ENCODE results near the gene ACSS2. TPM values are rescaled to one million over a fixed set of nuclear protein-coding genes. Genes with fewer than 3 reads are reported as not detected.

ACSS2 gene
- total RNA-seq, 4 donors from 2014 or later: 34.8 to 90.7 (median 62.8) TPM

DNA sequence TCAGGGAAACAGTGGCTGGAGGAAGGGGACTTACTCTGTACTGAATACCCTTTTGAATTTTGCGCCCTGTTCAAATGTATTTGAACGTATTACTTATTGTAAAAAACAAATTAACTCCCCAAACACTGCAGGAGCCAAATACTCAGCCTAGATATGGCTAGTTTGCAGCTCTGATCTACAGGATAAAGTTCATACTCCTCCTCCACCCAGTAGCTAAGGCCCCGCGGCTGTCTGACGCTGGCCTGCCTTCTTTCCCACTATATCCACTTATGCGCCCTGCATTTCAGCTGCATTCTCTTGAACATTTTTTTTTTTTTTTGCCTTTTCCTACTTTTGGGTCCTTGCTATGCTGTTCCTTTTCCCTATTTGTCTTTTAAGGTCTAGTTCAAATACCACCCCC is 72.7 kb downstream of the ACSS2 start:
- no peak for TF ChIP-seq POLR2A (IDR thresholded peaks at IDR 0.05; ENCODE audit: low read depth)
- TF ChIP-seq POLR2AphosphoS5 (IDR thresholded peaks at IDR 0.05): no peak
- TF ChIP-seq, protein P1, sequence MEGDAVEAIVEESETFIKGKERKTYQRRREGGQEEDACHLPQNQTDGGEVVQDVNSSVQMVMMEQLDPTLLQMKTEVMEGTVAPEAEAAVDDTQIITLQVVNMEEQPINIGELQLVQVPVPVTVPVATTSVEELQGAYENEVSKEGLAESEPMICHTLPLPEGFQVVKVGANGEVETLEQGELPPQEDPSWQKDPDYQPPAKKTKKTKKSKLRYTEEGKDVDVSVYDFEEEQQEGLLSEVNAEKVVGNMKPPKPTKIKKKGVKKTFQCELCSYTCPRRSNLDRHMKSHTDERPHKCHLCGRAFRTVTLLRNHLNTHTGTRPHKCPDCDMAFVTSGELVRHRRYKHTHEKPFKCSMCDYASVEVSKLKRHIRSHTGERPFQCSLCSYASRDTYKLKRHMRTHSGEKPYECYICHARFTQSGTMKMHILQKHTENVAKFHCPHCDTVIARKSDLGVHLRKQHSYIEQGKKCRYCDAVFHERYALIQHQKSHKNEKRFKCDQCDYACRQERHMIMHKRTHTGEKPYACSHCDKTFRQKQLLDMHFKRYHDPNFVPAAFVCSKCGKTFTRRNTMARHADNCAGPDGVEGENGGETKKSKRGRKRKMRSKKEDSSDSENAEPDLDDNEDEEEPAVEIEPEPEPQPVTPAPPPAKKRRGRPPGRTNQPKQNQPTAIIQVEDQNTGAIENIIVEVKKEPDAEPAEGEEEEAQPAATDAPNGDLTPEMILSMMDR (IDR thresholded peaks at IDR 0.05): no peak
- TF ChIP-seq EP300 (IDR thresholded peaks at IDR 0.05): no peak
- Histone ChIP-seq H3K4me3 (no peak overlapping the region), H3K27me3 (no peaks in the 10 kb centered on the region), H3K4me1 (peaks cover 4 to 20% (median 12%) of the 10 kb centered on the region in 4 donors), H3K9me3 (no peaks in the 10 kb centered on the region), H3K27ac (replicated peaks in 1 of 4) (no peak overlapping the region), H3K36me3 (peaks cover 0 to 32% (median 15%) of the 10 kb centered on the region in 4 donors)
- WGBS: 93% methylated on average over 6 of the region's 6 CpGs
- DNase-seq (ENCODE audit: extremely low spot score): no peak
- intact Hi-C loops (cut with DNase I): no loop called here

DNA sequence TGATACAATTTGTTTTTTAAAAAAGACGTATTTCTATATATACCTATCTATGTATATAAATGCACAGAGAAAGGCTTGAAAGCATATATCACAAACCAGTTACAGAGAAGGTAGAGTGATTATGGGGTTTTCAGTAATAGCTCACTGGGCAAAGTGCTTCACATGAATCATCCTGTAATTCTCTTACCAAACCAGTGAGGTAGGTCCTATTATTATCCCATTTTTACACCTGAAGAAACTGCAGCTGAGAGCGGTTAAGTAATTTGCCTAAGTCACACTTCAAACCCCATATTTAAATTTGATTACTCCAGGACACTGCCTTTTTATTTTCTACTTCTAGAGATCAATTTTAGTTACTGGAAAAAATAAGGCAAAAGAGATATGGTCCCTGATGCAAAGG is 74.8 kb downstream of the ACSS2 start:
- Histone ChIP-seq H3K4me1 (peaks cover 12 to 21% (median 17%) of the 10 kb centered on the region in 4 donors), H3K36me3 (peaks cover 0 to 17% (median 10%) of the 10 kb centered on the region in 4 donors), H3K4me3 (no peak overlapping the region), H3K9me3 (no peaks in the 10 kb centered on the region), H3K27ac (replicated peaks in 1 of 4) (no peak overlapping the region), H3K27me3 (no peaks in the 10 kb centered on the region)
- intact Hi-C loops (cut with DNase I): no loop called here
- TF ChIP-seq, protein P1 (IDR thresholded peaks at IDR 0.05): no peak
- TF ChIP-seq POLR2AphosphoS5 (IDR thresholded peaks at IDR 0.05) (no peak), POLR2A (IDR thresholded peaks at IDR 0.05; ENCODE audit: low read depth) (no peak), EP300 (IDR thresholded peaks at IDR 0.05) (no peak)
- WGBS: 93% methylated on average over 2 of the region's 2 CpGs
- DNase-seq (ENCODE audit: extremely low spot score): no peak

GRCh38 chr20:34951652-34952051 is 75.2 kb downstream of the ACSS2 start:
- H3K36me3 ChIP-seq: peaks cover 0 to 17% (median 10%) of the 10 kb centered on the region in 4 donors
- 90% methylated on average over 5 of the region's 8 CpGs for WGBS
- H3K27me3 ChIP-seq: no peaks in the 10 kb centered on the region
- no peak for TF ChIP-seq POLR2A (IDR thresholded peaks at IDR 0.05; ENCODE audit: low read depth)
- TF ChIP-seq POLR2AphosphoS5 (IDR thresholded peaks at IDR 0.05): no peak
- no peak for TF ChIP-seq EP300 (IDR thresholded peaks at IDR 0.05)
- TF ChIP-seq, protein P1 (IDR thresholded peaks at IDR 0.05): no peak
- H3K9me3 ChIP-seq: no peaks in the 10 kb centered on the region
- H3K27ac ChIP-seq (replicated peaks in 1 of 4): no peak overlapping the region
- H3K4me1 ChIP-seq: peaks cover 12 to 21% (median 19%) of the 10 kb centered on the region in 4 donors
- intact Hi-C loops (cut with DNase I): no loop called here
- no peak for DNase-seq (ENCODE audit: extremely low spot score)
- H3K4me3 ChIP-seq: no peak overlapping the region

DNA sequence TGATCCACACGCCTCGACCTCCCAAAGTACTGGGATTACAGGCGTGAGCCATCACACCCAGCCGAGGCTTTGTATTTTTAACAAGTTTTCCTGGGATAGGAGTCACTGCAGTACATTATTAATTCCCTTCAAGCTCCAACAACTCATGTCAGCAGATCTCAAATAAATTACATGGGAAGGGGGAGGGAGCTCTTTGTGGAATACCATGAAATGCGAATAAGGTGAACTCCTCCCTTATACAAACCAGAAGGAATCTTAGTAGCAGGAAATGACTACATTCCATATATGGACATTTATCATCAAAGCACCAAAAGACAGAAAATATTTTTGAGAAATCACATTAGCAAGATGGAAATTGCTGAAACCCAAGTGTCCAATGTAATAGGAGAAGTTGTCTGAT is 76.3 kb downstream of the ACSS2 start:
- Histone ChIP-seq H3K27me3 (no peaks in the 10 kb centered on the region), H3K27ac (replicated peaks in 1 of 4) (no peak overlapping the region), H3K4me1 (peaks cover 12 to 21% (median 19%) of the 10 kb centered on the region in 4 donors), H3K9me3 (no peaks in the 10 kb centered on the region), H3K4me3 (no peak overlapping the region), H3K36me3 (peaks cover 0 to 14% (median 10%) of the 10 kb centered on the region in 4 donors)
- intact Hi-C loops (cut with DNase I): no loop called here
- 82% methylated on average over 5 of the region's 5 CpGs for WGBS
- no peak for TF ChIP-seq EP300 (IDR thresholded peaks at IDR 0.05)
- no peak for TF ChIP-seq POLR2A (IDR thresholded peaks at IDR 0.05; ENCODE audit: low read depth)
- TF ChIP-seq, protein P1 (IDR thresholded peaks at IDR 0.05): no peak
- TF ChIP-seq POLR2AphosphoS5 (IDR thresholded peaks at IDR 0.05): no peak
- no peak for DNase-seq (ENCODE audit: extremely low spot score)

- peaks cover 0 to 14% (median 8%) of the 10 kb centered on the region in 4 donors for H3K36me3 ChIP-seq
- no peak overlapping the region for H3K27ac ChIP-seq (replicated peaks in 1 of 4)
- H3K4me1 ChIP-seq: peaks cover 12 to 20% (median 17%) of the 10 kb centered on the region in 4 donors
- intact Hi-C loops (cut with DNase I): no loop called here
- TF ChIP-seq EP300 (IDR thresholded peaks at IDR 0.05): no peak
- no peak for TF ChIP-seq POLR2A (IDR thresholded peaks at IDR 0.05; ENCODE audit: low read depth)
- TF ChIP-seq, protein P1 (IDR thresholded peaks at IDR 0.05): no peak
- TF ChIP-seq POLR2AphosphoS5 (IDR thresholded peaks at IDR 0.05): no peak
- H3K27me3 ChIP-seq: no peaks in the 10 kb centered on the region
- no peak overlapping the region for H3K4me3 ChIP-seq
- 91% methylated on average over 7 of the region's 7 CpGs for WGBS
- DNase-seq (ENCODE audit: extremely low spot score): no peak
- H3K9me3 ChIP-seq: no peaks in the 10 kb centered on the region
Observed at GRCh38 chr20:34953960-34954359, 77.5 kb downstream of the ACSS2 start.
